LoVo (cell line): ENCODE measurements around the gene CRYBA2.

Source experiments
- DNase-seq: peaks from one replicate; pipeline ENCODE4 v3.0.0-alpha.2; 2016; ENCODE audit warnings: low spot score

Gene CRYBA2

DNA sequence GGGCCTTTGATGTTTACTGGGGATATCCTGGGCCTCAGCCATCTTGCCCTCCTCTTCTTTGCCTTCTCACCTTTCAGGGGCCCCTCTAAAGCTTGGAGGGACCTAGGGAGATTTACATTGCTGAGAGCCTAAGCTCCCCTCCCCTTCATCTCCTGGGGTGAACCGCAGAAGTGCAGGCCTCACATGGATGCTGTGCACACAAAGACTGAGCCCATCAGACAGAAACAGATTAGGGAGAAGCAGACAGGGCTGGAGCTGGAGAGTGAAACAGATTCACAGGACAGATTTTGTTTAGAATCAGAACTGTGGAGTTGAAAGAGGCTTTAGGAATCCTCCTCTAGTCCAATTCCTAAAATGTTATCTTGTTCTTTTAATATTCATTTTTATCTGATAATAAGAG, 37.2 kb downstream of the CRYBA2 start:
- DNase-seq, result no peak

- no peak for DNase-seq
Measured at GRCh38 chr2:218954541-218955300, 38.5 kb downstream of the CRYBA2 start.

DNA sequence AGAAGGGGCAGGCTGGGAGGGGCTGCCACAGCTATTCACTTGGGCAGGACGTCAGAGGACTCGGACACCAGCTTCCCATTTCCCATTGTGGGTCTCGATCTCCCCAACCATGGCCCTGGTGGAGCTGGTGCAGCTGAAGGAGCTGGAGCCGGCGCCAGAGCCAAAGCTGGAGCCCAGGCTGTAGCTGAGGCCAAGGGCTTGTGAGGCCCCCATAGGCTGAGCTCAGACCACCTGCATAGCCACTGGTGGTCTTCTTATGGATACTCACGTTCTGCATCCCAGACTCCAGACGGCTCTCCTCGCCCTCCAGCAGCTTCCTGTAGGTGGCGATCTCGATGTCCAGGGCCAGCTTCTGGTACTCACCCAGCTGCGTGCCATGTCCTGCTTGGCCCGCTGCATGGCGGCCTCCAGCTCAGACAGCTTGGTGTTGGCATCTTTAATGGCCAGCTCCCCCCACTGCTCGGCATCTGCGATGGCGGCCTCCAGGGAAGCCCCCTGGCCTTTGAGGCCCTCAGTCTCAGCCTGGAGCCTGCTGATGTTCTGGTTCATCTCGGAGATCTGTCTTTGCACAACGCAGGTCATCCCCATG, 39.8 kb downstream of the CRYBA2 start:
- no peak for DNase-seq

- DNase-seq, result no peak
Measured at GRCh38 chr2:218952160-218952559, 41.1 kb downstream of the CRYBA2 start.

- DNase-seq, result no peak
Measured at GRCh38 chr2:218946621-218947020, 46.6 kb downstream of the CRYBA2 start.

GRCh38 chr2:218944759-218945404, 48.3 kb downstream of the CRYBA2 start:
- no peak for DNase-seq
